SK-N-SH (cell line): ENCODE measurements around the gene ACAP3. TPM values are rescaled to one million over a fixed set of nuclear protein-coding genes. Genes with fewer than 3 reads are reported as not detected.

Experiments used
- CTCF ChIA-PET: fragments of 300-600, 350-600 bp; formaldehyde crosslinking; extraction: SDS; loops from one replicate; lab custom pipeline; 2021; lab: Yijun Ruan, JAX
- POLR2A ChIA-PET: fragments of 350-600 bp; sonication (Branson Sonifier 250); formaldehyde crosslinking; extraction: SDS; loops from one replicate; lab custom pipeline; 2020; ENCODE audit warnings: antibody characterized with exemption, inconsistent platforms; lab: Yijun Ruan, JAX
- DNase-seq: peaks from one replicate; pipeline ENCODE4 v3.0.0; 2012
- H2AFZ ChIP-seq: fragments of 200-600 bp; sonication (generic); 2 replicates; pipeline ENCODE4 v1.8.1; 2016; ENCODE audit warnings: antibody characterized with exemption, mild to moderate bottlenecking, low read depth
- H3F3A ChIP-seq: fragments of 200-600 bp; sonication (generic); replicated peaks from 2 replicates; pipeline ENCODE3; 2016; ENCODE audit warnings: antibody characterized with exemption, mild to moderate bottlenecking; ENCODE audit not compliant: insufficient read depth
- H3K27ac ChIP-seq, 2 experiments: fragments of 200-500 bp in 1 of 2; fragments of 200-600 bp in 1 of 2; sonication (Bioruptor generic) in 1 of 2; sonication (generic), shearing (Covaris generic) in 1 of 2; 2 replicates each; pipeline versions ENCODE4 v1.5.1 to v1.6.1; 2014 to 2016; ENCODE audit warnings: low read depth in 2 of 2, inconsistent platforms in 1 of 2, low read length in 1 of 2, mild to moderate bottlenecking in 1 of 2, mixed read lengths in 1 of 2
- H3K27me3 ChIP-seq: fragments of 200-600 bp; sonication (generic), shearing (Covaris generic); 2 replicates; pipeline ENCODE4 v1.6.1; 2016; ENCODE audit warnings: mixed run types; ENCODE audit not compliant: insufficient read depth
- H3K36me3 ChIP-seq, 2 experiments: fragments of 200-500 bp in 1 of 2; fragments of 200-600 bp in 1 of 2; sonication (Bioruptor generic) in 1 of 2; sonication (generic) in 1 of 2; replicated peaks in 1 of 2; 2 replicates each; pipeline versions ENCODE3 to v1.5.1; 2014 to 2016; ENCODE audit warnings: low read length in 1 of 2, mild to moderate bottlenecking in 1 of 2; ENCODE audit not compliant: insufficient read depth in 2 of 2, control insufficient read depth in 1 of 2
- H3K4me1 ChIP-seq, 2 experiments: fragments of 200-500 bp in 1 of 2; fragments of 200-600 bp in 1 of 2; sonication (Bioruptor generic) in 1 of 2; sonication (generic), shearing (Covaris generic) in 1 of 2; 2 replicates each; pipeline versions ENCODE4 v1.5.1 to v1.6.1; 2014 to 2016; ENCODE audit warnings: low read depth in 1 of 2, low read length in 1 of 2, mixed run types in 1 of 2; ENCODE audit not compliant: insufficient read depth in 2 of 2, control insufficient read depth in 1 of 2
- H3K4me2 ChIP-seq: fragments of 200-600 bp; sonication (generic), shearing (Covaris generic); 2 replicates; pipeline ENCODE4 v1.6.1; 2017; ENCODE audit warnings: mixed run types
- H3K4me3 ChIP-seq, 2 experiments: fragments of 200-500 bp in 1 of 2; fragments of 200-600 bp in 1 of 2; sonication (Bioruptor generic) in 1 of 2; sonication (generic), shearing (Covaris generic) in 1 of 2; 2 replicates each; pipeline versions ENCODE4 v1.5.1 to v1.8.1; 2014 to 2016; ENCODE audit warnings: low read depth in 2 of 2, inconsistent platforms in 1 of 2, low read length in 1 of 2, mild to moderate bottlenecking in 1 of 2, mixed read lengths in 1 of 2, moderate library complexity in 1 of 2
- H3K79me2 ChIP-seq: fragments of 200-600 bp; sonication (generic); 2 replicates; pipeline ENCODE4 v1.8.1; 2017; ENCODE audit warnings: mild to moderate bottlenecking; ENCODE audit not compliant: insufficient read depth
- H3K9ac ChIP-seq: fragments of 200-600 bp; sonication (generic); 2 replicates; pipeline ENCODE4 v1.6.1; 2017; ENCODE audit warnings: mixed run types
- H3K9me2 ChIP-seq: fragments of 200-600 bp; sonication (generic); 2 replicates; pipeline ENCODE4 v1.6.1; 2017; ENCODE audit warnings: mixed run types
- H3K9me3 ChIP-seq: fragments of 200-600 bp; sonication (generic); 2 replicates; pipeline ENCODE4 v1.6.1; 2017; ENCODE audit warnings: mixed run types, mild to moderate bottlenecking, moderate library complexity
- H4K20me1 ChIP-seq: fragments of 200-600 bp; sonication (generic); 2 replicates; pipeline ENCODE4 v1.6.1; 2017; ENCODE audit warnings: mild to moderate bottlenecking, mixed run types; ENCODE audit not compliant: insufficient read depth
- CTCF ChIP-seq: fragments of 200-600 bp; sonication (generic); IDR thresholded peaks from 2 replicates; pipeline ENCODE4 v1.6.1; 2017; ENCODE audit warnings: antibody characterized with exemption, mild to moderate bottlenecking, moderate library complexity
- EP300 ChIP-seq, 2 experiments: IDR thresholded peaks; 2 replicates each; pipeline versions ENCODE4 v1.4.0 to v1.6.1; 2012; ENCODE audit warnings: borderline replicate concordance in 1 of 2, low read depth in 1 of 2, low read length in 1 of 2
- EZH2phosphoT487 ChIP-seq: fragments of 200-600 bp; sonication (generic); IDR thresholded peaks from 2 replicates; pipeline ENCODE4 v1.6.1; 2017; ENCODE audit warnings: low read depth, mixed run types, mild to moderate bottlenecking, antibody characterized with exemption, moderate library complexity, borderline replicate concordance
- IRF3 ChIP-seq: fragments of 150-350 bp; IDR thresholded peaks from 2 replicates; pipeline ENCODE4 v1.6.1; 2016; ENCODE audit warnings: mild to moderate bottlenecking, low read depth, low read length
- MAX ChIP-seq: IDR thresholded peaks from 2 replicates; pipeline ENCODE4 v1.4.0; 2012; ENCODE audit warnings: low read depth
- NFIC ChIP-seq: IDR thresholded peaks from 2 replicates; pipeline ENCODE4 v1.4.0; 2012; ENCODE audit warnings: borderline replicate concordance
- NRF1 ChIP-seq: IDR thresholded peaks from 2 replicates; pipeline ENCODE4 v1.6.1; 2012; ENCODE audit warnings: low read depth, mild to moderate bottlenecking, low read length
- PBX3 ChIP-seq: IDR thresholded peaks from 2 replicates; pipeline ENCODE4; 2012
- RCOR1 ChIP-seq: fragments of 150-350 bp; IDR thresholded peaks from 2 replicates; pipeline ENCODE4 v1.6.1; 2017; ENCODE audit warnings: antibody characterized with exemption, low read length
- SIN3A ChIP-seq: IDR thresholded peaks from 2 replicates; pipeline ENCODE4 v1.6.1; 2012; ENCODE audit warnings: low read depth, mild to moderate bottlenecking, low read length, moderate library complexity, borderline replicate concordance
- TCF12 ChIP-seq: IDR thresholded peaks from 2 replicates; pipeline ENCODE4 v1.4.0; 2012
- TEAD4 ChIP-seq: IDR thresholded peaks from 2 replicates; pipeline ENCODE4 v1.4.0; 2012; ENCODE audit warnings: mild to moderate bottlenecking, borderline replicate concordance; ENCODE audit not compliant: insufficient read depth
- USF1 ChIP-seq: IDR thresholded peaks from 2 replicates; pipeline ENCODE4 v1.4.0; 2012; ENCODE audit warnings: low read depth, borderline replicate concordance
- YY1 ChIP-seq: IDR thresholded peaks from 2 replicates; pipeline ENCODE4 v1.4.0; 2012; ENCODE audit warnings: low read depth, mild to moderate bottlenecking
- WGBS: methylation state at CpG from one replicate; pipeline ENCODE4 v1.1.6; 2017; ENCODE audit warnings: low lambda C conversion rate; 5-methylcytosine and 5-hydroxymethylcytosine counted together
- polyA plus RNA-seq, 3 experiments: library from polyadenylated mRNA; depleted of rRNA; stranded (reverse); fragments of >200 nt; gene quantifications; 2 replicates each; pipeline ENCODE4 v1.2.3, GENCODE V29; 2012

The ACAP3 gene
- polyA plus RNA-seq, 1 of the 3 experiments (the other 2 are of a cell fraction): 51.7 TPM

GRCh38 chr1:1340791-1341548 is 33.2 kb upstream of the ACAP3 start:
- no peak for TF ChIP-seq CTCF
- TF ChIP-seq EZH2phosphoT487: no peak
- TF ChIP-seq SIN3A: no peak
- TF ChIP-seq TEAD4: no peak
- no peak for TF ChIP-seq YY1
- no peak for TF ChIP-seq IRF3
- TF ChIP-seq NRF1: no peak
- no peak for TF ChIP-seq USF1
- no peak for TF ChIP-seq NFIC
- no peak for TF ChIP-seq EP300 (IDR thresholded peaks at IDR 0.05; ENCODE audit: borderline replicate concordance in 1 of 2, low read depth in 1 of 2, low read length in 1 of 2)
- H3F3A ChIP-seq: no peaks in the 10 kb centered on the region
- no peak overlapping the region for H3K27ac ChIP-seq
- WGBS: 93% methylated on average over 36 of the region's 36 CpGs
- no peaks in the 10 kb centered on the region for H3K9me3 ChIP-seq
- H3K4me1 ChIP-seq: no peaks in the 10 kb centered on the region; a peak in 1 of 4 replicates
- no peak overlapping the region for H3K4me2 ChIP-seq
- peaks cover 19% of the 10 kb centered on the region; the same call in 1 of the 2 replicates for H3K79me2 ChIP-seq
- no peak overlapping the region for H3K9ac ChIP-seq
- DNase-seq: no peak
- no peaks in the 10 kb centered on the region for H3K27me3 ChIP-seq
- H3K4me3 ChIP-seq: no peak overlapping the region
- H3K36me3 ChIP-seq: peaks cover 0 to 15% of the 10 kb centered on the region in 2 experiments
- ChIA-PET CTCF (no interaction called here), POLR2A (no interaction called here)
- H2AFZ ChIP-seq: no peak overlapping the region
- no peaks in the 10 kb centered on the region for H3K9me2 ChIP-seq
- peaks cover 30% of the 10 kb centered on the region for H4K20me1 ChIP-seq

- Histone ChIP-seq H3K27me3 (no peaks in the 10 kb centered on the region), H3K4me3 (no peak overlapping the region), H3K9me3 (no peaks in the 10 kb centered on the region), H3K4me2 (no peak overlapping the region), H3K9ac (no peak overlapping the region), H3K27ac (no peak overlapping the region), H2AFZ (no peak overlapping the region), H4K20me1 (peaks cover 23% of the 10 kb centered on the region), H3K79me2 (peaks cover 11% of the 10 kb centered on the region; the same call in 1 of the 2 replicates), H3K9me2 (no peaks in the 10 kb centered on the region), H3K4me1 (no peaks in the 10 kb centered on the region), H3K36me3 (peaks cover 0 to 20% of the 10 kb centered on the region in 2 experiments), H3F3A (no peaks in the 10 kb centered on the region)
- TF ChIP-seq MAX (no peak), SIN3A (no peak), TCF12 (no peak), PBX3 (no peak), NRF1 (no peak), TEAD4 (no peak), RCOR1 (no peak)
- ChIA-PET CTCF (no interaction called here), POLR2A (no interaction called here)
- DNase-seq: no peak
- WGBS: 94% methylated on average over 12 of the region's 23 CpGs
Measured at GRCh38 chr1:1340185-1340584, 32.5 kb upstream of the ACAP3 start.
